ENCODE measurements around the gene TNS4. TPM values are rescaled to one million over a fixed set of nuclear protein-coding genes. Genes with fewer than 3 reads are reported as not detected.

Gene TNS4
- total RNA-seq, 1 donor from 2014 or later, result not detected

- Histone ChIP-seq H3K27me3 (ENCODE audit: low read depth) (no peaks in the 10 kb centered on the region), H3K4me1 (no peaks in the 10 kb centered on the region), H3K36me3 (no peaks in the 10 kb centered on the region), H3K9me3 (replicated peaks) (no peaks in the 10 kb centered on the region), H3K4me3 (no peak overlapping the region), H3K27ac (replicated peaks) (no peak overlapping the region)
- intact Hi-C loops (cut with micrococcal nuclease), result no loop called here
- DNase-seq, result peak; percentile 42
- no peak for TF ChIP-seq CTCF (IDR thresholded peaks at IDR 0.05; ENCODE audit: borderline replicate concordance)
Observed at GRCh38 chr17:40490289-40490853, 11.1 kb downstream of the TNS4 start.

GRCh38 chr17:40487371-40488020 lies 13.9 kb downstream of the TNS4 start:
- Histone ChIP-seq H3K4me3 (no peak overlapping the region), H3K27ac (replicated peaks) (no peak overlapping the region), H3K27me3 (ENCODE audit: low read depth) (no peaks in the 10 kb centered on the region), H3K9me3 (replicated peaks) (no peaks in the 10 kb centered on the region), H3K4me1 (no peaks in the 10 kb centered on the region), H3K36me3 (no peaks in the 10 kb centered on the region)
- no peak for TF ChIP-seq CTCF (IDR thresholded peaks at IDR 0.05; ENCODE audit: borderline replicate concordance)
- no peak for DNase-seq
- intact Hi-C loops (cut with micrococcal nuclease), result no loop called here

GRCh38 chr17:40486522-40487370 lies 14.7 kb downstream of the TNS4 start:
- Histone ChIP-seq H3K4me3 (no peak overlapping the region), H3K27me3 (ENCODE audit: low read depth) (no peaks in the 10 kb centered on the region), H3K27ac (replicated peaks) (peak overlapping the region; percentile 30), H3K9me3 (replicated peaks) (no peaks in the 10 kb centered on the region), H3K4me1 (no peaks in the 10 kb centered on the region), H3K36me3 (no peaks in the 10 kb centered on the region)
- DNase-seq, result no peak
- intact Hi-C loops (cut with micrococcal nuclease), result no loop called here
- no peak for TF ChIP-seq CTCF (IDR thresholded peaks at IDR 0.05; ENCODE audit: borderline replicate concordance)

GRCh38 chr17:40485851-40486521 lies 15.4 kb downstream of the TNS4 start:
- DNase-seq, result no peak
- Histone ChIP-seq H3K4me1 (no peaks in the 10 kb centered on the region), H3K36me3 (no peaks in the 10 kb centered on the region), H3K9me3 (replicated peaks) (no peaks in the 10 kb centered on the region), H3K27ac (replicated peaks) (peak overlapping the region; percentile 30), H3K4me3 (no peak overlapping the region), H3K27me3 (ENCODE audit: low read depth) (no peaks in the 10 kb centered on the region)
- TF ChIP-seq CTCF (IDR thresholded peaks at IDR 0.05; ENCODE audit: borderline replicate concordance), result no peak
- intact Hi-C loops (cut with micrococcal nuclease), result no loop called here

- intact Hi-C loops (cut with micrococcal nuclease), result no loop called here
- no peaks in the 10 kb centered on the region for H3K9me3 ChIP-seq (replicated peaks)
- no peak for DNase-seq
- H3K4me1 ChIP-seq, result peaks cover 4% of the 10 kb centered on the region
- no peak for TF ChIP-seq CTCF (IDR thresholded peaks at IDR 0.05; ENCODE audit: borderline replicate concordance)
- no peak overlapping the region for H3K27ac ChIP-seq (replicated peaks)
- no peaks in the 10 kb centered on the region for H3K27me3 ChIP-seq (ENCODE audit: low read depth)
- H3K4me3 ChIP-seq, result no peak overlapping the region
- no peaks in the 10 kb centered on the region for H3K36me3 ChIP-seq
Observed at GRCh38 chr17:40484973-40485530, 16.4 kb downstream of the TNS4 start.

Data from left ventricle myocardium inferior (tissue), 1 donor.